Activated CD8-positive, alpha-beta memory T cell treated with anti-CD3 and anti-CD28 coated beads, Interleukin-2, amount 10 ng/mL, durations not matched to agents 7 days and 5 days (primary cell): ENCODE data around the gene TXNDC16. TPM values are rescaled to one million over a fixed set of nuclear protein-coding genes. Genes with fewer than 3 reads are reported as not detected.

ENCODE experiments used
- ATAC-seq: fragments of 150-1000 bp; cut with Tn5 transposase; one replicate; pipeline ENCODE4 v1.10.0; 2021; ENCODE audit warnings: moderate library complexity
- CTCF ChIA-PET: fragments of 350-600 bp; sonication (Branson Sonifier 250); formaldehyde crosslinking; loops from one replicate; lab custom pipeline; 2021; ENCODE audit warnings: antibody characterized with exemption; lab: Charles Lee
- DNase-seq: peaks from one replicate; pipeline ENCODE4 v3.0.0-alpha.2; 2020
- H3K27ac Mint-ChIP-seq: one replicate; pipeline ENCODE4 v1.8.0; 2021; ENCODE audit warnings: mild to moderate bottlenecking, mixed read lengths
- H3K27me3 Mint-ChIP-seq: one replicate; pipeline ENCODE4 v1.8.0; 2021; ENCODE audit warnings: mixed read lengths
- H3K36me3 Mint-ChIP-seq: one replicate; pipeline ENCODE4 v1.8.0; 2021; ENCODE audit warnings: mild to moderate bottlenecking, mixed read lengths
- H3K4me1 Mint-ChIP-seq: one replicate; pipeline ENCODE4 v1.8.0; 2021; ENCODE audit warnings: mixed read lengths
- H3K4me3 Mint-ChIP-seq: one replicate; pipeline ENCODE4 v1.8.0; 2021; ENCODE audit warnings: mild to moderate bottlenecking, moderate library complexity, mixed read lengths
- H3K9me3 Mint-ChIP-seq: one replicate; pipeline ENCODE4 v1.8.0; 2022; ENCODE audit warnings: low read depth, mixed read lengths
- total RNA-seq, 2 experiments: library from RNA; stranded (reverse); gene quantifications; one replicate each; pipeline ENCODE4 v1.2.3, GENCODE V29; 2021

The TXNDC16 gene
- total RNA-seq, 2 experiments from 2014 or later: 9.1 to 11.5 TPM

- Mint-ChIP-seq H3K27ac (no peak overlapping the region), H3K4me1 (peaks cover 10% of the 10 kb centered on the region), H3K9me3 (no peaks in the 10 kb centered on the region), H3K36me3 (peaks cover 48% of the 10 kb centered on the region), H3K27me3 (no peaks in the 10 kb centered on the region), H3K4me3 (no peak overlapping the region)
- CTCF ChIA-PET: interaction anchor here (1.3 kb wide), 1 partner anchor 11 kb away, joined by 5 read pairs; no protein-coding TSS in a partner anchor
- DNase-seq (no peak), ATAC-seq (no peak)
These were observed 93.6 kb downstream of the TXNDC16 start for GRCh38 chr14:52458721-52459085.

- CTCF ChIA-PET: interaction anchor here (1.1 to 1.3 kb wide), 3 partner anchors 13 to 141 kb away, joined by 3 to 5 read pairs (median 4); no protein-coding TSS in a partner anchor
- peaks cover 10% of the 10 kb centered on the region for H3K4me1 Mint-ChIP-seq
- ATAC-seq: no peak
- H3K9me3 Mint-ChIP-seq: peaks cover 2% of the 10 kb centered on the region
- H3K27ac Mint-ChIP-seq: no peak overlapping the region
- no peak overlapping the region for H3K4me3 Mint-ChIP-seq
- H3K27me3 Mint-ChIP-seq: no peaks in the 10 kb centered on the region
- H3K36me3 Mint-ChIP-seq: peaks cover 51% of the 10 kb centered on the region
- no peak for DNase-seq
These were observed 94.9 kb downstream of the TXNDC16 start for GRCh38 chr14:52457411-52457810.

DNA sequence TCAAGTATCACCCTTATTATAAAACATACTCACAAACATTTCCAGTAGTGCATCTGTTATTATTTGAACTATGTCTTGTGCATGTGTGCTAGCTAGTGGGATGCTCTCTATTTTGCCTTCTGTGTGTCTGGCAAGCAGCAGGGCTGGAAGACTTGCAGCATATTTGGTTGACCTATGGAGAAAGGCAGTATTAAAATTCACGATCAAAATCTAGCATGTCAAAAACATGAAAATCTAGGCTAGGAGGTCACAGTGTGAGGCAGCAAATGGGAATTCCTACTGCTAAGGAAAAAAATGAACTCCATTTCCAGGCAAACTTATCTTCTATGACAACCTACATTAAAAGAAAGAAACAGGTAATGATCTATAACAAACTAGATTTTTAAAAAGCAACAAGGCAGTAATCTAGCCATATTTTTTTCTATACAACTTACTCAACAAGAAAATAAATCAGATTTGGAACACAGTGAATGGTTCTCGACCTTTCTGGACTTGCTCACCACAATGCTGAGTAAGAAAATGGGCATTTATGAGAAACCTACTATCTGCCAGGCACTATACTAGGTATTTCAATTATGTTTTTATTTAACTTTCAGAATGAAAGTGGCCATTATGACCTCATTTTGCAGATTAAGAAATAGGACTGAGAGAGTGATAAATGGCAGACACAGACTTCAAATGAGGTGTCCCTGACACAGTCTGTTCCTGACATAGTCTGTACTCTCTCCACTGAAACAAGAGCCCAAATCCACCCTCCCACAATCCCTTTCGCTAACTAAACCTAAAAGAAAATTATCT is 96.8 kb downstream of the TXNDC16 start:
- no peak overlapping the region for H3K4me3 Mint-ChIP-seq
- H3K36me3 Mint-ChIP-seq: peaks cover 56% of the 10 kb centered on the region
- no peak for ATAC-seq
- no peak overlapping the region for H3K27ac Mint-ChIP-seq
- H3K4me1 Mint-ChIP-seq: peaks cover 10% of the 10 kb centered on the region
- CTCF ChIA-PET: interaction anchor here (1.6 kb wide), 1 partner anchor 55 kb away, joined by 3 read pairs; no protein-coding TSS in a partner anchor
- H3K27me3 Mint-ChIP-seq: no peaks in the 10 kb centered on the region
- DNase-seq: no peak
- peaks cover 3% of the 10 kb centered on the region for H3K9me3 Mint-ChIP-seq

DNA sequence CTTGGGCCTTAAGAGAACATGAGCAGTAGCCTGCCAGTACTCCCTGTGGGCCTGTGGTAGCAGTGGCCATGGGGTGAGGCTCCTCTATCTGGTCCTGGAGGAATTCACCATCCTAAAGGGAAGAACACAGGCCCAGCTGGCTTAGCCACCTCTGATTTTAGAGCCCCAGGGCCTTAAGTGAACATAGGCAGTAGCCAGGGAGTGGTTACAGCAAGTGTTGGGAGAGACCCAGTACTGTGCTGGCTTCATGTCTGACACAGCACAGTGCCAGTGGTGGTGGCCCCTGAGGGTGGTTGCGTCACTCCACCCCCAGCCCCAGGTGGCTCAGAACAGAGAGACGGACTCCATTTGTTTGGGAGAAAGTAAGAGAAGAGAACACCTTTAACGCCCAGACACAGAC is 105.1 kb downstream of the TXNDC16 start:
- Mint-ChIP-seq H3K9me3 (peaks cover 14% of the 10 kb centered on the region), H3K36me3 (peaks cover 67% of the 10 kb centered on the region), H3K27ac (no peak overlapping the region), H3K27me3 (no peaks in the 10 kb centered on the region), H3K4me3 (no peak overlapping the region), H3K4me1 (peaks cover 10% of the 10 kb centered on the region)
- no peak for ATAC-seq
- DNase-seq: no peak
- CTCF ChIA-PET: interaction anchor here (0.6 to 1.5 kb wide), 3 partner anchors 11 to 1338 kb away, joined by 3 to 6 read pairs (median 3); no protein-coding TSS in a partner anchor

DNA sequence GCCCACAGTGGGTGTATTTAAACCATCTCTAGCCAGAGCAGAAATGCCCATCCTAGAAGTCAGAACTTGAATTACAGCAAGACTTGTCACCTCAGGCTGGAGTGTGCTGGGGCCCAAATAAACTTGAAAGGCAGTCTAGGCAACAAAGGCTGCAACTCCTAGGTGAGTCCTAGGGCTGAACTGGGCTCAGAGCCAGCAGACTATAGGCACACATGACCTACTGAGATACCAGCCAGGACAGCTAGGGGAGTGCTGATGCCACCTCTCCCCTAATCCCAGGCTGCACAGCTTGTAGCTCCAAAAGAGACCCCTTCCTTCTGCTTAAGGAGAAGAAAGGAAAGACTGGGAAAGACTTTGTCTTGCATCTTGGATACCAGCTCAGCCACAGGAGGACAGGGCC is 106.0 kb downstream of the TXNDC16 start:
- H3K27me3 Mint-ChIP-seq: no peaks in the 10 kb centered on the region
- DNase-seq: no peak
- CTCF ChIA-PET: no interaction called here
- ATAC-seq: no peak
- peaks cover 14% of the 10 kb centered on the region for H3K9me3 Mint-ChIP-seq
- H3K4me1 Mint-ChIP-seq: peaks cover 10% of the 10 kb centered on the region
- H3K36me3 Mint-ChIP-seq: peaks cover 62% of the 10 kb centered on the region
- H3K27ac Mint-ChIP-seq: no peak overlapping the region
- no peak overlapping the region for H3K4me3 Mint-ChIP-seq

GRCh38 chr14:52443506-52443905 is 108.8 kb downstream of the TXNDC16 start:
- DNase-seq (no peak), ATAC-seq (no peak)
- CTCF ChIA-PET: interaction anchor here (1.1 to 1.3 kb wide), 3 partner anchors 8 to 153 kb away, joined by 3 to 5 read pairs (median 3); no protein-coding TSS in a partner anchor
- Mint-ChIP-seq H3K4me3 (no peak overlapping the region), H3K9me3 (peaks cover 3% of the 10 kb centered on the region), H3K4me1 (peaks cover 4% of the 10 kb centered on the region), H3K36me3 (peaks cover 41% of the 10 kb centered on the region), H3K27ac (no peak overlapping the region), H3K27me3 (no peaks in the 10 kb centered on the region)

GRCh38 chr14:52442602-52443001 is 109.7 kb downstream of the TXNDC16 start:
- Mint-ChIP-seq H3K27ac (no peak overlapping the region), H3K36me3 (peaks cover 38% of the 10 kb centered on the region), H3K4me3 (no peak overlapping the region), H3K27me3 (no peaks in the 10 kb centered on the region), H3K9me3 (no peaks in the 10 kb centered on the region), H3K4me1 (no peaks in the 10 kb centered on the region)
- CTCF ChIA-PET: interaction anchor here (1.3 kb wide), 2 partner anchors 14 to 152 kb away, joined by 3 read pairs; no protein-coding TSS in a partner anchor
- DNase-seq: no peak
- ATAC-seq: no peak

DNA sequence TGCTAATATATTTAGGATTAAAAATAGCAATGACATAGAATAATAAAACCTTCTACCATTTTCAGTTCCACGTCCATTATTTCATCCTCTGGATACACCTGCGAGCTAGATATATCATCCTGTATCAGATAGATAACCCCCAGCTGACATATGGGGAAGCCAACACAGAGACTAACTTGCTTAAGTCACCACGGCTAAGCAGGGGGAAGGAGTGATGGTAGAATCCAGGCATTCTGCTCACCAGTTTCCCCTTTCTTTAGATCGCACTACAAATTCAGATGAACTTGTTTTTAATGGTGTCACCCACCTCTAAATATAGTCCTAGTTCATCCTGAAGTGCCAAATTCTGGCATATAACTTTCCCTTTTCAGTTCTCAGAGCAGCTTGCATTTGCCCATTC is 110.1 kb downstream of the TXNDC16 start:
- Mint-ChIP-seq H3K4me1 (no peaks in the 10 kb centered on the region), H3K27me3 (no peaks in the 10 kb centered on the region)
- DNase-seq: no peak

GRCh38 chr14:52439476-52439875 is 112.8 kb downstream of the TXNDC16 start:
- peaks cover 32% of the 10 kb centered on the region for H3K36me3 Mint-ChIP-seq
- no peak for DNase-seq
- no peak overlapping the region for H3K27ac Mint-ChIP-seq
- no peaks in the 10 kb centered on the region for H3K9me3 Mint-ChIP-seq
- H3K4me1 Mint-ChIP-seq: no peaks in the 10 kb centered on the region
- no peak overlapping the region for H3K4me3 Mint-ChIP-seq
- CTCF ChIA-PET: no interaction called here
- H3K27me3 Mint-ChIP-seq: no peaks in the 10 kb centered on the region
- no peak for ATAC-seq

More for the DNA sequence above, 110.1 kb downstream of the TXNDC16 start:
- H3K9me3 Mint-ChIP-seq: no peaks in the 10 kb centered on the region
- ATAC-seq: no peak
- peaks cover 37% of the 10 kb centered on the region for H3K36me3 Mint-ChIP-seq
- H3K4me3 Mint-ChIP-seq: no peak overlapping the region
- H3K27ac Mint-ChIP-seq: no peak overlapping the region
- CTCF ChIA-PET: interaction anchor here (1.3 kb wide), 2 partner anchors 15 to 151 kb away, joined by 3 read pairs; no protein-coding TSS in a partner anchor

GRCh38 chr14:52434955-52435354 is 117.3 kb downstream of the TXNDC16 start:
- Mint-ChIP-seq H3K9me3 (no peaks in the 10 kb centered on the region), H3K36me3 (peaks cover 33% of the 10 kb centered on the region), H3K27ac (no peak overlapping the region), H3K4me3 (no peak overlapping the region), H3K4me1 (no peaks in the 10 kb centered on the region), H3K27me3 (no peaks in the 10 kb centered on the region)
- ATAC-seq (no peak), DNase-seq (no peak)
- CTCF ChIA-PET: interaction anchor here (0.6 kb wide), 1 partner anchor 9 kb away, joined by 5 read pairs; no protein-coding TSS in a partner anchor

DNA sequence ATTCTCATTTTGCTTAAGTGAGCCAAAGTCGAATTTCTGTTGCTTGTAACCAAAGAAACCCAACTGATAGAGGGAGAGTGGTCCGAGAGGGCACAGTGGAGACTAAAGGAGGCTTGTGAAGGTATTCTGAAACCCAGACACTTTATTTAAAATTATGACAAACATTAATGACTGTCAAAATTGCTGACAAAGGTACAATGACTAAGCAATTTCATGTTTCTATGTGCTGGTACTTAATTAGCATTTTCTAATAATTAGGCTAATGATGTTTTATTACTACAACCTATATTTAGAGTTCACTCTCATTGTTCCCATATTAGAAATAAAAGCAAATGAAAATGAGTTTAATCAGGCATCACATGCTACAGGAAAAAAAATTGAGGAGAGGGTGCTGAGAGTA is 121.8 kb downstream of the TXNDC16 start:
- Mint-ChIP-seq H3K36me3 (peaks cover 17% of the 10 kb centered on the region), H3K9me3 (no peaks in the 10 kb centered on the region), H3K4me3 (no peak overlapping the region), H3K27ac (no peak overlapping the region), H3K4me1 (peaks cover 12% of the 10 kb centered on the region), H3K27me3 (no peaks in the 10 kb centered on the region)
- ATAC-seq: no peak
- DNase-seq: no peak
- CTCF ChIA-PET: no interaction called here

DNA sequence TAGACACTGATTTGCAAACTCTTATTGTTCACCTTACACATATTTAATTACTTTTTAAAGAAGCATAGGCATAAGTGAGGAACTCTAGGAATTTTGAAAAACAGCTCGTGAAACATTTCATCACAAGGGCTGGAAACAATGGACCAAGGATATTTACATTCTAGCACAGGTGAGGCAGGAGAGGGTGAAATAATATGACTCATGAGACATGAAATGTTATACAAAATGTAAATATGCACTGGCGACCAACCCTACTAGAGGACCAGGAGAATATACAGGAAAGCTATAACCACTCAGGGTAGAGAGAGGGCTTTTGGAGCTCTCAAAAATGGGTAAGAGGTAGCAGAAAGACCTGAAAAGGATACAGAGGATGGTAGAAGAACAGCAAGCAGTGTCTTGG is 122.9 kb downstream of the TXNDC16 start:
- CTCF ChIA-PET: no interaction called here
- Mint-ChIP-seq H3K4me3 (no peak overlapping the region), H3K9me3 (no peaks in the 10 kb centered on the region), H3K27ac (no peak overlapping the region), H3K36me3 (peaks cover 14% of the 10 kb centered on the region), H3K27me3 (no peaks in the 10 kb centered on the region), H3K4me1 (peaks cover 12% of the 10 kb centered on the region)
- ATAC-seq (no peak), DNase-seq (no peak)

DNA sequence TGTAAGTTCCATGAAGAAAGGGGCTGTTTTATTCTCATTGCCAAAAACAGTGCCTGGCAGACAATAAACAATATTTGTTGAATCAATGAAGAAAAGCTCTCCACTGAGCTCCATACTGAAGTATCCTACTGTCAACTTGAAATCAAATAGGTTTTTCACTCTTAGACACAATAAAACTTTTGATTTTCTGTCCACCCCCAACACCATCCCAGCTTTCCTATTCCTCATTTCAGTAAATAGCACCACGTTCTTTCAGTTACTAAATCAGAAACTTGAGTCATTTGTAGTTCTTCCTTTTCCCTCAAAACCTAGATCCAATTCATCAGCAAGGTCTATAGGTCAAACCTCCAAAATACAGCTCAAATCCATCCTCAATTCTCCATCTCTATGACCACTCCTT is 124.8 kb downstream of the TXNDC16 start:
- CTCF ChIA-PET: interaction anchor here (0.9 to 1.6 kb wide), 2 partner anchors 124 to 127 kb away, joined by 3 to 4 read pairs; no protein-coding TSS in a partner anchor
- H3K9me3 Mint-ChIP-seq: no peaks in the 10 kb centered on the region
- ATAC-seq (no peak), DNase-seq (no peak)
- H3K27ac Mint-ChIP-seq: no peak overlapping the region
- no peaks in the 10 kb centered on the region for H3K27me3 Mint-ChIP-seq
- peaks cover 14% of the 10 kb centered on the region for H3K36me3 Mint-ChIP-seq
- H3K4me3 Mint-ChIP-seq: no peak overlapping the region
- peaks cover 12% of the 10 kb centered on the region for H3K4me1 Mint-ChIP-seq
